Vagina (tissue), 2 donors: ENCODE results near the gene CDX1. TPM values are rescaled to one million over a fixed set of nuclear protein-coding genes. Genes with fewer than 3 reads are reported as not detected.

Source experiments
- DNase-seq, 2 donors: peaks; one replicate each; pipeline ENCODE4 v3.0.0-alpha.2; 2017; ENCODE audit errors: extremely low spot score in 2 of 2
- H3K27ac ChIP-seq: fragments of 200-600 bp; sonication (generic); one replicate; pipeline ENCODE4 v1.5.1; 2019
- H3K27me3 ChIP-seq: fragments of 200-600 bp; sonication (generic); one replicate; pipeline ENCODE4 v1.5.1; 2019
- H3K36me3 ChIP-seq, 2 donors: fragments of 200-600 bp; sonication (generic); one replicate each; pipeline ENCODE4 v1.5.1; 2017 to 2019
- H3K4me1 ChIP-seq: fragments of 200-600 bp; sonication (generic); one replicate; pipeline ENCODE4 v1.5.1; 2019
- H3K4me3 ChIP-seq, 2 donors: fragments of 200-600 bp; sonication (generic); 1 replicate in 1 of 2; 2 replicates in 1 of 2; pipeline ENCODE4 v1.5.1; 2016 to 2019
- H3K9me3 ChIP-seq: fragments of 200-600 bp; sonication (generic); one replicate; pipeline ENCODE4 v1.5.1; 2019
- POLR2A ChIP-seq, 2 donors: fragments of 450-650 bp; IDR thresholded peaks; one replicate each; pipeline ENCODE4 v1.6.1; 2017; ENCODE audit warnings: antibody characterized with exemption in 2 of 2, mild to moderate bottlenecking in 2 of 2, moderate library complexity in 2 of 2
- POLR2AphosphoS5 ChIP-seq, 2 donors: sonication (generic); formaldehyde crosslinking; IDR thresholded peaks; one replicate each; pipeline ENCODE4 v1.9.0; 2017; ENCODE audit warnings: antibody characterized with exemption in 2 of 2, mild to moderate bottlenecking in 2 of 2, low read depth in 1 of 2; ENCODE audit not compliant: insufficient read depth in 1 of 2
- intact Hi-C: fragments of 100-400 bp; cut with DNase I; formaldehyde crosslinking; loops from one replicate; pipeline ENCODE4 v1.15.1; 2023
- total RNA-seq: library from RNA; depleted of rRNA; stranded (reverse); fragments of >200 nt; gene quantifications from one replicate; pipeline ENCODE4 v1.2.3, GENCODE V29; 2016
- TF ChIP-seq, protein P1 (sequence below), 3 experiments: fragments of 450-650 bp in 2 of 3; fragments of 200-600 bp in 1 of 3; sonication (generic) in 1 of 3; IDR thresholded peaks; one replicate each; pipeline ENCODE4 v1.5.1; 2017 to 2019; ENCODE audit warnings: antibody characterized with exemption in 3 of 3, mild to moderate bottlenecking in 2 of 3, moderate library complexity in 2 of 3

Gene CDX1
- total RNA-seq, 1 donor from 2014 or later = not detected

DNA sequence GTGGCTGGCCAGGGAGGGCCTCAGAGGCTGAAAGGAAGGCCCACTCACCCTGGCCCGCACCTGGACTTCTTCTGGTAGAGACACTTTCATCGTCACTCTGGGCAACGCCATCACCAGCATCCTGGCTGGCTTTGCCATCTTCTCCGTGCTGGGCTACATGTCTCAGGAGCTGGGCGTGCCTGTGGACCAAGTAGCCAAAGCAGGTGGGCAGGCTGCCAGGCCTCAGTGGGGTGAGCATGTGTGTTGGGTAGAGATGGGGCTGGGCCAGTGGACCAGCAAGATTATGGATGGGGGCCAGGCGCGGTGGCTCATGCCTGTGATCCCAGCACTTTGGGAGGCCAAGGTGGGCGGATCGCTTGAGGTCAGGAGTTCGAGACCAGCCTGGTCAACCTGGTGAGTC lies 35.9 kb downstream of the CDX1 start:
- Histone ChIP-seq H3K27me3 (no peaks in the 10 kb centered on the region), H3K9me3 (no peaks in the 10 kb centered on the region), H3K4me1 (no peaks in the 10 kb centered on the region), H3K4me3 (no peak overlapping the region), H3K36me3 (no peaks in the 10 kb centered on the region), H3K27ac (no peak overlapping the region)
- intact Hi-C loops = no loop called here
- DNase-seq = no peak
- TF ChIP-seq POLR2AphosphoS5 (IDR thresholded peaks at IDR 0.05; ENCODE audit: insufficient read depth in 1 of 2, low read depth in 1 of 2) (no peak), POLR2A (IDR thresholded peaks at IDR 0.05) (no peak)
- TF ChIP-seq, protein P1, sequence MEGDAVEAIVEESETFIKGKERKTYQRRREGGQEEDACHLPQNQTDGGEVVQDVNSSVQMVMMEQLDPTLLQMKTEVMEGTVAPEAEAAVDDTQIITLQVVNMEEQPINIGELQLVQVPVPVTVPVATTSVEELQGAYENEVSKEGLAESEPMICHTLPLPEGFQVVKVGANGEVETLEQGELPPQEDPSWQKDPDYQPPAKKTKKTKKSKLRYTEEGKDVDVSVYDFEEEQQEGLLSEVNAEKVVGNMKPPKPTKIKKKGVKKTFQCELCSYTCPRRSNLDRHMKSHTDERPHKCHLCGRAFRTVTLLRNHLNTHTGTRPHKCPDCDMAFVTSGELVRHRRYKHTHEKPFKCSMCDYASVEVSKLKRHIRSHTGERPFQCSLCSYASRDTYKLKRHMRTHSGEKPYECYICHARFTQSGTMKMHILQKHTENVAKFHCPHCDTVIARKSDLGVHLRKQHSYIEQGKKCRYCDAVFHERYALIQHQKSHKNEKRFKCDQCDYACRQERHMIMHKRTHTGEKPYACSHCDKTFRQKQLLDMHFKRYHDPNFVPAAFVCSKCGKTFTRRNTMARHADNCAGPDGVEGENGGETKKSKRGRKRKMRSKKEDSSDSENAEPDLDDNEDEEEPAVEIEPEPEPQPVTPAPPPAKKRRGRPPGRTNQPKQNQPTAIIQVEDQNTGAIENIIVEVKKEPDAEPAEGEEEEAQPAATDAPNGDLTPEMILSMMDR (IDR thresholded peaks at IDR 0.05) = no peak

DNA sequence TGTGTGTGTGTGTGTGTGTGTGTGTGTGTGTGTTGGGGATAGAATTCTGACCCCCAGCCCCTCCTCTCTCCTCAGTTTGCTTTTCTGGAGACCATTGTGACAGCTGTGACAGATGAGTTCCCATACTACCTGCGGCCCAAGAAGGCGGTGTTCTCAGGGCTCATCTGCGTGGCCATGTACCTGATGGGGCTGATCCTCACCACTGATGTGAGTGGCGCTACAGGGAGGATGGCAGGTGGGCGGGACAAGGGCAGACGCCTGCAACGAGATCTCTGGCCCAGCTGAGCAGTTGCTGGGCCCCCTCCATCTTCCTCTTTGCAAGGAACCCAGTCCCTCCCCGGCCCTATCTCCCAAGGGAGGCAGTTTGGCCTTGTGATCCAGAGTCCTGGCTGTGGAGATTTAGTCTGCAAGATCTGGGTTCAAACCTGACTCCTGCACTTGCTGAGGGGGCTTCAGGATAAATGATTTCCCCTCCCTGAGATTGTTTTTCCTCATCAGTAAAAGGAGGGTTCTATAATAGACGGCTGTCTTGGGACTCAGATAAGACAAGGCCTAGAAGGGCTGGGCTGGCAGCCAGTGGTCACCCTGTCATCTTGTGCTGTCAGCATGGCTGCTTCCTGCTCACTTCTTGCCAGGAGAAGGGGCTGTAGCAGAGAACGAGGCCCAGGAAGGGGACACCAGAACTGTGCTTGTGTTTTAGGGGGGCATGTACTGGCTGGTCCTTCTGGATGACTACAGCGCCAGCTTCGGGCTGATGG lies 37.4 kb downstream of the CDX1 start:
- Histone ChIP-seq H3K36me3 (no peaks in the 10 kb centered on the region), H3K9me3 (no peaks in the 10 kb centered on the region), H3K4me3 (no peak overlapping the region), H3K27ac (no peak overlapping the region), H3K4me1 (peaks cover 6% of the 10 kb centered on the region), H3K27me3 (no peaks in the 10 kb centered on the region)
- TF ChIP-seq POLR2AphosphoS5 (IDR thresholded peaks at IDR 0.05; ENCODE audit: insufficient read depth in 1 of 2, low read depth in 1 of 2) = no peak
- no peak for TF ChIP-seq POLR2A (IDR thresholded peaks at IDR 0.05)
- TF ChIP-seq, protein P1 (IDR thresholded peaks at IDR 0.05) = no peak
- DNase-seq = no peak
- intact Hi-C loops = no loop called here

DNA sequence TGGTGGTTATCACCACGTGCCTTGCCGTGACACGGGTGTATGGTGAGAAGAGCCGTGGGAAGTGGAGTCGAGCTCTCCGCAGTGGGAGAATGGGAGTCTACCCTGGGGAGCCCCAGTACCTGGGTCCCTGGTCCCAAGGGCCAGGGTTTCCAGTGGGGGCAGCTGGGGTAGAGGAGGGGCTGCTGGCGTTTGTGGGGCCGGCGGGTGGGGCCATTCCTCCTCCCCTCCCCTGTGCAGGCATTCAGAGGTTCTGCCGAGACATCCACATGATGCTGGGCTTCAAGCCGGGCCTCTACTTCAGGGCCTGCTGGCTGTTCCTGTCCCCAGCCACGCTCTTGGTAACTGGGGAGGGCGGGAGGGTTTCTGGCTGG lies 38.0 kb downstream of the CDX1 start:
- DNase-seq = no peak
- Histone ChIP-seq H3K36me3 (no peaks in the 10 kb centered on the region), H3K27me3 (no peaks in the 10 kb centered on the region), H3K27ac (no peak overlapping the region), H3K4me1 (peaks cover 11% of the 10 kb centered on the region), H3K9me3 (no peaks in the 10 kb centered on the region), H3K4me3 (no peak overlapping the region)
- intact Hi-C loops = no loop called here
- TF ChIP-seq, protein P1 (IDR thresholded peaks at IDR 0.05) = no peak
- TF ChIP-seq POLR2A (IDR thresholded peaks at IDR 0.05) = no peak
- TF ChIP-seq POLR2AphosphoS5 (IDR thresholded peaks at IDR 0.05; ENCODE audit: insufficient read depth in 1 of 2, low read depth in 1 of 2) = no peak

DNA sequence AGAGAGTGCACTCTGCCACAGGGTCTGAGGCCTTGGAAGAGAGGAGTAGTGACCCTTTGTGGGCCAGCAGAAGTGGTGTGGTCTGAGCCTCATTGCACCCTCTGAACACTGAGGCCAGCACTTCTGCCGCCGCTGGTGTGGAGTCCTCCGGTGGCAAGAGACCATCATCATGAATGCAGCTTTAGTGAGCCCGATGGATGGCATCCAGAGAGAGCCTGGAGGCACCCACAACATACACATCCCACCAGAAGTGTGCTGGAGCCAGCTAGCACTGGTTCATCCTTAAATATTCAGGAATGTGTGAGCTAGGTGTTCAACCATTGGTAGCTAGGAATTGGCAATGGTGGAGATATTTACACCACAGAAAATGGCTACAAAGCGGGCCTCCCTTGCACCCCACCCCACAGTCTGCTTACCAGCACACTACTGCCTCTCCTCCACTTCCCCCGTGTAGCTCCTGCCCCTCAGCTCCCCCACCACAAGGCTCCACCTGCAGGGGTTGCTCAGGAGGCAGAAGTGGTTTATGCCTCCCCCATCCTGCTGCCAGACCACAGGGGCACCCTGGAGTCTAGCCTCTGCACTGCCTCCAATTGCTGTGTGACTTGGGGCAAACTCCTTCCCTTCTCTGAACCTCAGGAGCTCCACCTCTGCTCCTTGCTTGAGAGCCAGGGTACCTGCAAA lies 39.7 kb downstream of the CDX1 start:
- no peak overlapping the region for H3K27ac ChIP-seq
- TF ChIP-seq POLR2AphosphoS5 (IDR thresholded peaks at IDR 0.05; ENCODE audit: insufficient read depth in 1 of 2, low read depth in 1 of 2) (no peak), POLR2A (IDR thresholded peaks at IDR 0.05) (no peak)
- TF ChIP-seq, protein P1 (IDR thresholded peaks at IDR 0.05) = no peak
- no peak for DNase-seq
- H3K9me3 ChIP-seq = no peaks in the 10 kb centered on the region
- H3K4me1 ChIP-seq = peaks cover 11% of the 10 kb centered on the region
- H3K4me3 ChIP-seq = no peak overlapping the region
- intact Hi-C loops = no loop called here
- no peaks in the 10 kb centered on the region for H3K36me3 ChIP-seq
- no peaks in the 10 kb centered on the region for H3K27me3 ChIP-seq

DNA sequence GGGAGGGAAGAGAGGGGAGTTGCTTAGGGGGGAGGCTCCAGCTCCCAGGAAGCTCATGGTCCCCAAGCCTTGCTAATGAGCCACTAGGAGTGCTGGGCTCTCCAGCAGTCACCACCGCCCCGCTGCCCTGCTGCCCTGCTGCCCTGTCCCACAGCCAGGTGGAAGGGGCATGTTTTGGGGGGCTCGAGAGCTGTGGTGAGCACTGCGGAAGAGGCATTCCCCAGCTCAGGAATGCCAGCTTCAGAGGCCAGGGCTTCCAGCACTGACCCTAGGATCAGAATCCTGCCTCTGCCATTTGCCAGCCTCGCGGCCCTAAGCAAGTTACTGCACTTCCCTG lies 40.2 kb downstream of the CDX1 start:
- H3K27me3 ChIP-seq = no peaks in the 10 kb centered on the region
- no peak for DNase-seq
- H3K4me3 ChIP-seq = no peak overlapping the region
- H3K4me1 ChIP-seq = peaks cover 11% of the 10 kb centered on the region
- no peak overlapping the region for H3K27ac ChIP-seq
- no peaks in the 10 kb centered on the region for H3K9me3 ChIP-seq
- intact Hi-C loops = no loop called here
- H3K36me3 ChIP-seq = no peaks in the 10 kb centered on the region
- TF ChIP-seq, protein P1 (IDR thresholded peaks at IDR 0.05) = no peak
- TF ChIP-seq POLR2A (IDR thresholded peaks at IDR 0.05) (no peak), POLR2AphosphoS5 (IDR thresholded peaks at IDR 0.05; ENCODE audit: insufficient read depth in 1 of 2, low read depth in 1 of 2) (no peak)
